ENCODE measurements around the gene ENOPH1.

- TF ChIP-seq EZH2phosphoT487 (IDR thresholded peaks at IDR 0.05; ENCODE audit: insufficient read depth, low read depth) (no peak), EZH2 (IDR thresholded peaks at IDR 0.05; ENCODE audit: insufficient read depth, poor library complexity, severe bottlenecking) (no peak)
These were observed 49.2 kb downstream of the ENOPH1 start for GRCh38 chr4:82479562-82479961.
